ENCODE measurements around the gene CLASP2.

The CLASP2 gene

DNA sequence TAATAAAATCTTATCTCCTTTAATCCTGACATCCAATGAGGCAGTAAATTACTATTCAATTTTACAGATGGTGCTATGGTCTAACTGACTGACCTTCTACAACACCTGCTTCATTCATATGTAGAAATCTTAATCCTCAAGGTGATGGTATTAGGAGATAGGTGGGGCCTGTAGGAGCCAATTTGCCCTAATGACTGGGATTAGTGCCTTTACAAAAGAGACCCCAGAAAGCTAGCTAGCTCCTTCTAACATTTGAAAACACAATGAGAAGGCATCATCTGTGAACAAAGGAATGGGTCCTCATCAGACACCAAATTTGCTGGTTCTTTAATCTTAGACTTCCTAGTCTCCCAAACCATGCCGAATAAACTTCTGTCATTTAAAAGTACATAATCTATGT, 140.5 kb downstream of the CLASP2 start:
- TF ChIP-seq GATA2 (IDR thresholded peaks at IDR 0.05; ENCODE audit: low read depth, low read length) (no peak), GATA3 (IDR thresholded peaks at IDR 0.05; ENCODE audit: low read depth, low read length) (no peak)

DNA sequence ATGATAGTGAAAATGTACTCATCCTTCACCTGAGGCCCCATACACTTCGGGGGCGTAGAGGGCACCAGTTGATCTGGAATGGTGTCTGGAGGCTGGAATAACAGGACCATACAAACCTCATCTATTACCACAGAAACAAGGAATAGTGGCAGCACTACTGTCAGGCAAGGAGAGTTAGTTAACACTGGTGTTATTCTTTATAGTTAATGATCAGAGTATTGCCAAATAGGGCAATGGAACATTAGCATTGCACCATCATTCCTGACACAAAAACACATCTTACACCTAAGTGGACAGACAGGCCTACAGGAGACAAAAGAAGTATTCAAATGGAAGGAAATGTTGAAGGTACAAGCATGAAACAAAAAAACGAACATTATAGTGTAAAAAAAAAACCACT, 140.9 kb downstream of the CLASP2 start:
- no peak for TF ChIP-seq GATA3 (IDR thresholded peaks at IDR 0.05; ENCODE audit: low read depth, low read length)
- TF ChIP-seq GATA2 (IDR thresholded peaks at IDR 0.05; ENCODE audit: low read depth, low read length): no peak

DNA sequence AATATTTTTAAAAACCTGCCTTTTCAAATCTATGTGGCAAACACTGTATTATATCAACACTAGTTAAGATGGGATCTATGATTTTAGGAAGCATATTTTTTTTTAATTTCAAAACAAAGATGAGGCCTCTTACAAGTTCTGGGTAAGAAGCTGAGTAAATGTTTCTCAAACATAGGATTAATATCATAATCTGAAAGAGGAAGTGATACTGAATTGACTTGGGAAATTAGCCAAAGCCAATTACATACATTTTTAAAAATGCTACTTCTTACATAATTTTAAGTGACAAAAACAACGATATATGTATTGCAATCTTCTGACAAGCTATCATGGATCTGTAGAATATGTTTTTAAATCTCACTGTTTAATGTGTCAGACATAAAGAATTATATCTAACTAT, 142.7 kb downstream of the CLASP2 start:
- TF ChIP-seq GATA3 (IDR thresholded peaks at IDR 0.05; ENCODE audit: low read depth, low read length) (no peak), GATA2 (IDR thresholded peaks at IDR 0.05; ENCODE audit: low read depth, low read length) (no peak)

DNA sequence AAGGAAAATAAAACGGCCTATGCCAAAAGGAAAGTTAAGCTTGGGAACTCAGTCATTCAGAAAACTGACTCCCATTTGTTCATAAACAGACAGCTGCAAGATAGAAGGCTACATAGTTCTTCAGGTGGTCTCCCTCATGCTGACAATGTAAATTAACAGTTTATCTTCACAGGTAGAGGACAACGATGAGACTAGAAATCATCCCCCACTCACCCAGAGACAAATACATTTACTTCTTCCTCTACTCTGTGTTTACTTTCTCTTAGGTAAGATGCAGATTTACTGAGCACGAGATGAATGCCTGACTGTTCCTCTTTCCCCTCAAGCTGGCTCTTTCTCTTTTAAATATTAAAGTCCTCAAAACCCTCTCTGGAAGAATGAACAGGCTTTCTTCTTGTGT, 160.2 kb downstream of the CLASP2 start:
- TF ChIP-seq GATA3 (IDR thresholded peaks at IDR 0.05; ENCODE audit: low read depth, low read length) (no peak), GATA2 (IDR thresholded peaks at IDR 0.05; ENCODE audit: low read depth, low read length) (no peak)

DNA sequence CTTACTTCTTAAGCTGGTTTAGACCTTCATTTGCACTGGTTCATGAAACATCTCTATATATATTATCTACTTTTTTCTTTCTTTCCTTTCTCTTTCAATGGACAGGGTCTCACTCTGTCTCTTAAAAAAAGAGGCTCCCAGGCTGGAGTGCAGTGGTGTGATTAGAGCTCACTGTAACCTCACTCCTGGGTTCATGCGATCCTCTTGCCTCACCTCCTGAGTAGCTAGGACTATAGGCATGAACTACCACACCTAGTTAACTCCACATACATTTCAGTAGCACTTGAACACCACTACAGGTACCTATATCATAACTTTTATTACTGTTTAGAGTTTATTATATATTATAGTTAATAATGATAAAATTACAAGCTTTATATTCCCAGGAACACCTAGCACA, 160.8 kb downstream of the CLASP2 start:
- TF ChIP-seq GATA2 (IDR thresholded peaks at IDR 0.05; ENCODE audit: low read depth, low read length) (no peak), GATA3 (IDR thresholded peaks at IDR 0.05; ENCODE audit: low read depth, low read length) (no peak)

DNA sequence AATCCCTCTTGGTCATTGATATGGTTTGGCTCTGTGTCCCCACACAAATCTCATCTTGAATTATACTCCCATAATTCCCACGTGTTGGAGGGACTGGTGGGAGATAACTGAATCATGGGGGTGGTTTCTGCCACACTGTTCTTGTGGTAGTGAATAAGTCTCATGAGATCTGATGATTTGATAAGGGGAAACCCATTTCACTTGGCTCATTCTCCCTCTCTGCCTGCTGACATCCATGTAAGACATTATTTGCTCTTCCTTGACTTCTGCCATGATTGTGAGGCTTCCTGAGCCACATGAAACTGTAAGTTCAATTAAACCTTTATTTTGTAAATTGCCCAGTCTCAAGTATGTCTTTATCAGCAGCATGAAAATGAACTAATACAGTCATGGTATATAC, 171.0 kb downstream of the CLASP2 start:
- TF ChIP-seq GATA3 (IDR thresholded peaks at IDR 0.05; ENCODE audit: low read depth, low read length) (no peak), GATA2 (IDR thresholded peaks at IDR 0.05; ENCODE audit: low read depth, low read length) (no peak)

DNA sequence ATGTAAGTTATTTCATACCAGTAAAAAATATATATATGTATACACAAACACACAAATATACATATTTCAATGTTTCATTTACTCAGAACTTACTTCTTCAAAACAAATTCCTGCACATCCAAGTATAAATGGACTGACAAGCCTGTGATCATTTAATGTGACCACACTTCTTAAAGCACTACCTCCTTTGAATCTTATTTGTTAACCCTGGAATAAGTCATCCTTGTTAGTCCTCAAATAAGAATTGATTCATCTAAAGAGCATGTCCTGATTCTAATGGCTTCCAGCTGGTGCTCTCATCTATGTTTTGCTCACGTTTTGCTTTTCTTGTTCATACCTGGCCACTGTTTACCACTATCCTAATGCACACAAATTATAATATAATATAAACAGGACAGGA, 173.9 kb downstream of the CLASP2 start:
- TF ChIP-seq GATA2 (IDR thresholded peaks at IDR 0.05; ENCODE audit: low read depth, low read length): no peak
- no peak for TF ChIP-seq GATA3 (IDR thresholded peaks at IDR 0.05; ENCODE audit: low read depth, low read length)

DNA sequence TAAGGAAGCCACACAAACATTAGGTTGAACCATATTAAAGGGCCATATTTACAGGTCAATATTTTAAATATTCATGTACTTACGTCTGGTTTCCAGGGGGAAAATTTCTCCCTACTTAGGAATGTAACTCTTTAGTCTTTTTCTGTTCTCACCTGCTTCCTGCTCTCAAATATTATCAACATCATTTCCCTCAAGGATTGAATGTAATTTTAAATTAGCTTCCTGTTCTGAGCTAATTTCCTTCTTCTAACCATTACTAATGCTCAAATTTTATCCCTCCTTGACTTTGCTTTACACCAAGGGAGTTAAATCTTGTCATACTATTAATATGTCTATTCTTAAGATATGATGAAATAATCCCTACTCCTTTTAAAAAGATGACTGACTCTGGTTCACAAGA, 174.5 kb downstream of the CLASP2 start:
- no peak for TF ChIP-seq GATA3 (IDR thresholded peaks at IDR 0.05; ENCODE audit: low read depth, low read length)
- no peak for TF ChIP-seq GATA2 (IDR thresholded peaks at IDR 0.05; ENCODE audit: low read depth, low read length)

DNA sequence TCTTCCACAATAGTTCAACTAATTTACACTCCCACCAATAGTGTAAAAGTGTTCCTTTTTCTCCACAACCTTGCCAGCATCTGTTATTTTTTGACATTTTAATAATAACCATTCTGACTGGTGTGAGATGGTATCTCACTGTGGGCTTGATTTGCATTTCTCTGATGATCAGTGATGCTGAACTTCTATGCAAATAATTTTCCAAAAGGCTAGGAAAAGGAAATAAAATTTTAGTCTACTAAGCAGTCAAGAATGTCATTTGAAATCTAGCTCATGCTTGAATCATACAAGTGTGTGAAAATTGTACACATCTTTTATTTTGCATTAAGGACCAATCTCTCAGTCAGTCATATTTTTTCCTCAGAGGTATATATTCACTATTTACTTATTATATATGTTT, 176.1 kb downstream of the CLASP2 start:
- no peak for TF ChIP-seq GATA3 (IDR thresholded peaks at IDR 0.05; ENCODE audit: low read depth, low read length)
- no peak for TF ChIP-seq GATA2 (IDR thresholded peaks at IDR 0.05; ENCODE audit: low read depth, low read length)

DNA sequence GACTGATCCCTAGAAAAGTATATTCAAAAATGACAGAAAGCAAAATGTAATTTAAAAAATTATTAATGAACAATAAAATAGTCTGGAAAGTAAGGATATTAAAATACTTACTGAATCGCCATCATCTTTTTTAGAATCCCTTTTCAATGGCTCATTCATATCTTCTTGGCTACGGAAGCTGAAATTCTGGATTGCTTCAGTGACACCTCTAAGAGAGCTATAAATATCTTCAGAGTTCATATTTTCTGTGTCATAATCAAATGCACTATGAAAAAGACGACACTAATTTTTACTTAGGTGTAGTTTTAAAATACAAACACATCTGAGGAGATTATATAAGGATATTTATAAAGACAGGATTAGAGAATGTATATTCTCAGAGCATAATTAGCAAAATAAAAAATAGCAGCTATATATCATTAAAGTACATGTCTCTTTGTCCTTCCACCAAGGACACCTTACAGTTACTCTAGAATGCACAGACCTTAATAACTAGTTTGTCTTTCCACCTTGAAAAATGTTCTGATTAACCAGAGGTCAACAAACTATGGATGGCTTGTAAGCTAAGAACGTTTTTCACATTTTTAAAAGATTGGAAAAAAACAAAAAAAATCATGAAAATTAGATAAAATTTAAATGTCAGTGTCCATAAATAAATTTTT, 179.2 kb downstream of the CLASP2 start:
- TF ChIP-seq GATA2 (IDR thresholded peaks at IDR 0.05; ENCODE audit: low read depth, low read length): no peak
- TF ChIP-seq GATA3 (IDR thresholded peaks at IDR 0.05; ENCODE audit: low read depth, low read length): no peak

DNA sequence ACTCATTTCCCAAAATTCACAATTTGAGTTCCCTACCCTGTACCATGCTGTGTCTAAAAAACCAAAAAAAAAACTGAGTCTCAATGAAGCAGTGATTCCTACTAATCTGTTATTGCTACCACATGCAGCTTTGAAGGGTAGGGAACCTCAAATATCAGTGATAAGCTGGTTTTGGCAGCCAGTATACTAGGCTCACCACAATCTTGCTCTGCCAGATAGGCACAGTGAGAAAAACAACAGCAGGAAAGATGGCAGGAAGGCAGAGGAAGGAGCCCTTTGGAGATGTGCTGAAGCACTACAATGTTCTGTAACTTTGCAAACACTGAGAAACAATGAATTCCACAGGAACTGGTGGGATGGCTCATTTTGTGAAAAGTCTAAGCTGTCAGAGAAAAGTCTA, 180.9 kb downstream of the CLASP2 start:
- TF ChIP-seq GATA3 (IDR thresholded peaks at IDR 0.05; ENCODE audit: low read depth, low read length) (no peak), GATA2 (IDR thresholded peaks at IDR 0.05; ENCODE audit: low read depth, low read length) (no peak)

DNA sequence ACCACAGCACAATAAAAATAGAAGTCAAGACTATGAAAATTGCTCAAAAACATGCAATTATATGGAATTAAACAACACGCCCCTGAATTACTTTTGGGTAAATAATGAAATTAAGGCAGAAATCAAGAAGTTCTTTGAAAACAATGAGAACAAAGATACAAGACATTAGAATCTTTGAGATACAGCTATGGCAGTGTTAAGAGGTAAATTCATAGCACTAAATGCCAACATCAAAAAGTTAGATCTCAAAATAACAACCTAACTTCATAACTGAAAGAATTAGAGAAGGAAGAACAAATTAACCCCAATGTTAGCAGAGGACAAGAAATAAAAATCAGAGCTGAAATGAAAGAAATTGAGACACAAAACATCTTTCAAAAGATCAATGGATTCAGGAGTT, 191.3 kb downstream of the CLASP2 start:
- TF ChIP-seq GATA2 (IDR thresholded peaks at IDR 0.05; ENCODE audit: low read depth, low read length) (no peak), GATA3 (IDR thresholded peaks at IDR 0.05; ENCODE audit: low read depth, low read length) (no peak)

DNA sequence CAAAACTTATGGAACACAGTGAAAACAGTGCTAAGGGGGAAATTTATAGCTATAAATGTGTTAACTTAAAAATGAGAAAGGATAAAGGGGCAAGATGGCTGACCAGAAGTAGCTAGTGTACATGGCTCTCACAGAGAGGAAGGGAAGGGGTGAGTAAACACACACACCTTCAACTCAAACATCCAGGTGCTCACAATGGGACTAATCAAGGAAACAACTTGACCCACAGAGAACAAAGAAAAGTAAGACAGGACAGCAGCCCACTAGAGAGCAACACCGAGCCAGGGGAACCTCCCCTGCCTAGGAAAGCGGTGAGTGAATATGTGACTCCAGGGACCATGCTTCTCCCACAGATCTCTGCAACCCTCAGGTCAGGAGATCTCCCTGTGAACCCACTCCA, 192.8 kb downstream of the CLASP2 start:
- no peak for TF ChIP-seq GATA3 (IDR thresholded peaks at IDR 0.05; ENCODE audit: low read depth, low read length)

DNA sequence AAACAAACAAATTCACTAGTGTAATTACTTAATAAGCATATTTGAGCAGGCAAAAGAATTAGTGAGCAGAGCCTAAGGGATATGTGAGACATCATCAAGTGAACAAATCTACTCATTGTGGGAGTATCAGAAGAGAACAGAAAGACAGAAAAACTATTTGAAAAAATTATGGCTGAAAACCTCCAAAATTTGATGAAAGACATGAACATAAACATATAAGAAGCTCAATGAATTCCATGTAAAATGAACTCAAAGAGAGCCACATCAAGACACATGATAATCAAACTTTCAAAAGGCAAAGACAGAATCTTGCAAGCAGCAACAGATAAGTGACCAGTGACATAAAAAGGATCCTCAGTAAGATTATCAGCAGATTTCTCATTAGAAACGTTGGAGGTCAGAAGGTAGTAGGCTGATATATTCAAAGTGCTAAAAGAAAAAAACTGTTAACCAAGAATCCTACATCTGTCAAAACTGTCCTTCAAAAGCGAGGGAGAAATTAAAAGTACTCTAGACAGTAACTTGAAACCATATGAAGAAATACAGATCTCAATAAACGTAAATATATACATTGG, 194.9 kb downstream of the CLASP2 start:
- TF ChIP-seq GATA3 (IDR thresholded peaks at IDR 0.05; ENCODE audit: low read depth, low read length) (no peak), GATA2 (IDR thresholded peaks at IDR 0.05; ENCODE audit: low read depth, low read length) (no peak)

DNA sequence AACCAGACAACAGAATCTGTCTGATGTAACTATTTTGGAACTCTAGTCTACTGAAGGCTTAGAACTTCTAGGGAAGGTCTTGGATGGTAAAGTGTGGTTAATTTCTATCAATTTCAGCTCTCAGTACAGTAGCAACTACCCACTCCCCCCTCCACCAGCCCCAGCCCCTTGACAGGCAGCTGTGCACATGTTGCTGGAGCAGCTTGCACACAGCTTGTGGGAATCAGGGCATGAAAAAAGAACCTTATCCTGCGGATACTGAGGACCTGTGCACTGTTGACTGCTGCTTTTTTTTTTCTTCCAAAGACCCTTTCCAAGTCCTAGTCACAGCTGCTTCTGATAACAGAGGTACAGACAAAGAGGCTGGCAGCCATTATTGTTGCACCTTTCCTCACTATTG, 196.3 kb downstream of the CLASP2 start:
- TF ChIP-seq GATA3 (IDR thresholded peaks at IDR 0.05; ENCODE audit: low read depth, low read length): no peak
- no peak for TF ChIP-seq GATA2 (IDR thresholded peaks at IDR 0.05; ENCODE audit: low read depth, low read length)
